Memory B cell (primary cell): ENCODE data around the gene FALEC.

ENCODE experiments used
- ATAC-seq: fragments of 150-1000 bp; cut with Tn5 transposase; 2 replicates; pipeline ENCODE4 v1.10.0; 2021; ENCODE audit warnings: low read depth, mild to moderate bottlenecking, moderate library complexity
- DNase-seq, 2 donors: peaks; one replicate each; pipeline ENCODE4 v3.0.0; 2022; ENCODE audit warnings: low spot score in 2 of 2
- H3K27ac Mint-ChIP-seq: one replicate; pipeline ENCODE4 v1.8.0; 2022; ENCODE audit warnings: mild to moderate bottlenecking, moderate library complexity, mixed read lengths
- H3K27me3 Mint-ChIP-seq: one replicate; pipeline ENCODE4 v1.8.0; 2022; ENCODE audit warnings: mixed read lengths
- H3K36me3 Mint-ChIP-seq: one replicate; pipeline ENCODE4 v1.8.0; 2022; ENCODE audit warnings: mild to moderate bottlenecking, mixed read lengths
- H3K4me1 Mint-ChIP-seq: one replicate; pipeline ENCODE4 v1.8.0; 2022; ENCODE audit warnings: mixed read lengths
- H3K4me3 Mint-ChIP-seq: one replicate; pipeline ENCODE4 v1.8.0; 2022; ENCODE audit warnings: mild to moderate bottlenecking, moderate library complexity, mixed read lengths
- H3K9me3 Mint-ChIP-seq: one replicate; pipeline ENCODE4 v1.8.0; 2022; ENCODE audit warnings: mixed read lengths

FALEC gene

GRCh38 chr1:150545486-150546032 lies 30.0 kb downstream of the FALEC start:
- H3K36me3 Mint-ChIP-seq = no peaks in the 10 kb centered on the region
- no peak overlapping the region for H3K27ac Mint-ChIP-seq

GRCh38 chr1:150546294-150546937 lies 30.9 kb downstream of the FALEC start:
- peaks cover 12% of the 10 kb centered on the region for H3K27me3 Mint-ChIP-seq
- ATAC-seq (no peak), DNase-seq (no peak)
- H3K27ac Mint-ChIP-seq = no peak overlapping the region
- no peak overlapping the region for H3K4me3 Mint-ChIP-seq
- no peaks in the 10 kb centered on the region for H3K9me3 Mint-ChIP-seq
- peaks cover 11% of the 10 kb centered on the region for H3K4me1 Mint-ChIP-seq
- no peaks in the 10 kb centered on the region for H3K36me3 Mint-ChIP-seq

More at GRCh38 chr1:150545486-150546032, 30.0 kb downstream of the FALEC start:
- peaks cover 12% of the 10 kb centered on the region for H3K27me3 Mint-ChIP-seq
- ATAC-seq = no peak
- no peaks in the 10 kb centered on the region for H3K9me3 Mint-ChIP-seq
- H3K4me3 Mint-ChIP-seq = no peak overlapping the region
- H3K4me1 Mint-ChIP-seq = peaks cover 8% of the 10 kb centered on the region
- DNase-seq = no peak

GRCh38 chr1:150548324-150548631 lies 32.7 kb downstream of the FALEC start:
- no peak overlapping the region for H3K27ac Mint-ChIP-seq
- peak overlapping the region; percentile 76 for H3K4me3 Mint-ChIP-seq
- ATAC-seq (no peak), DNase-seq (no peak)
- peaks cover 12% of the 10 kb centered on the region for H3K27me3 Mint-ChIP-seq
- H3K4me1 Mint-ChIP-seq = peaks cover 20% of the 10 kb centered on the region
- no peaks in the 10 kb centered on the region for H3K36me3 Mint-ChIP-seq
- H3K9me3 Mint-ChIP-seq = no peaks in the 10 kb centered on the region

- H3K27me3 Mint-ChIP-seq = peaks cover 9% of the 10 kb centered on the region
- no peak within 1 kb of the TSS for H3K27ac Mint-ChIP-seq
- peak in 1 of 2 donors; percentile 53 for DNase-seq
- peak within 1 kb of the TSS; percentile 84 for H3K4me3 Mint-ChIP-seq
- no peaks in the 10 kb centered on the region for H3K36me3 Mint-ChIP-seq
- peak; percentile 80 for ATAC-seq
- no peaks in the 10 kb centered on the region for H3K9me3 Mint-ChIP-seq
- peaks cover 20% of the 10 kb centered on the region for H3K4me1 Mint-ChIP-seq
Observed at GRCh38 chr1:150548632-150549495, 33.3 kb downstream of the FALEC start, which contains the start of gene ADAMTSL4. Gene ADAMTSL4 (plus strand): TSS chr1:150549408. CDS start chr1:150552289, 2,881 bp downstream.

- Mint-ChIP-seq H3K4me1 (peaks cover 20% of the 10 kb centered on the region), H3K27me3 (peaks cover 9% of the 10 kb centered on the region), H3K36me3 (no peaks in the 10 kb centered on the region), H3K9me3 (no peaks in the 10 kb centered on the region), H3K27ac (no peak overlapping the region), H3K4me3 (peak overlapping the region; percentile 84)
- DNase-seq (no peak), ATAC-seq (peak; percentile 5)
Observed at GRCh38 chr1:150549496-150550221, 34.1 kb downstream of the FALEC start.

GRCh38 chr1:150550222-150551050 lies 34.9 kb downstream of the FALEC start:
- Mint-ChIP-seq H3K27me3 (peaks cover 9% of the 10 kb centered on the region), H3K4me1 (peaks cover 20% of the 10 kb centered on the region)
- DNase-seq = no peak

GRCh38 chr1:150551051-150551783 lies 35.7 kb downstream of the FALEC start:
- ATAC-seq (no peak), DNase-seq (no peak)
- Mint-ChIP-seq H3K27me3 (peaks cover 9% of the 10 kb centered on the region), H3K36me3 (peaks cover 1% of the 10 kb centered on the region), H3K9me3 (no peaks in the 10 kb centered on the region), H3K4me1 (peaks cover 20% of the 10 kb centered on the region), H3K27ac (no peak overlapping the region), H3K4me3 (peak overlapping the region; percentile 11)

More at GRCh38 chr1:150550222-150551050, 34.9 kb downstream of the FALEC start:
- H3K27ac Mint-ChIP-seq = no peak overlapping the region
- H3K36me3 Mint-ChIP-seq = no peaks in the 10 kb centered on the region
- H3K4me3 Mint-ChIP-seq = peak overlapping the region; percentile 24
- H3K9me3 Mint-ChIP-seq = no peaks in the 10 kb centered on the region
- no peak for ATAC-seq

GRCh38 chr1:150551784-150552127 lies 36.2 kb downstream of the FALEC start:
- no peak for DNase-seq
- no peak overlapping the region for H3K27ac Mint-ChIP-seq
- H3K4me1 Mint-ChIP-seq = peaks cover 20% of the 10 kb centered on the region
- ATAC-seq = no peak
- peaks cover 7% of the 10 kb centered on the region for H3K27me3 Mint-ChIP-seq
- peaks cover 1% of the 10 kb centered on the region for H3K36me3 Mint-ChIP-seq
- no peaks in the 10 kb centered on the region for H3K9me3 Mint-ChIP-seq
- no peak overlapping the region for H3K4me3 Mint-ChIP-seq

GRCh38 chr1:150552128-150552910 lies 36.8 kb downstream of the FALEC start:
- peaks cover 1% of the 10 kb centered on the region for H3K36me3 Mint-ChIP-seq
- peak overlapping the region; percentile 34 for H3K4me3 Mint-ChIP-seq
- ATAC-seq (peak; percentile 40), DNase-seq (no peak)
- H3K9me3 Mint-ChIP-seq = no peaks in the 10 kb centered on the region
- H3K4me1 Mint-ChIP-seq = peaks cover 20% of the 10 kb centered on the region
- H3K27me3 Mint-ChIP-seq = peaks cover 6% of the 10 kb centered on the region
- no peak overlapping the region for H3K27ac Mint-ChIP-seq

- Mint-ChIP-seq H3K27me3 (peaks cover 6% of the 10 kb centered on the region), H3K36me3 (peaks cover 1% of the 10 kb centered on the region), H3K27ac (no peak overlapping the region), H3K4me1 (peaks cover 20% of the 10 kb centered on the region), H3K4me3 (no peak overlapping the region), H3K9me3 (no peaks in the 10 kb centered on the region)
- no peak for ATAC-seq
- no peak for DNase-seq
Observed at GRCh38 chr1:150552911-150553289, 37.3 kb downstream of the FALEC start.

- Mint-ChIP-seq H3K4me1 (peaks cover 18% of the 10 kb centered on the region), H3K27ac (no peak overlapping the region), H3K36me3 (peaks cover 1% of the 10 kb centered on the region), H3K27me3 (peaks cover 6% of the 10 kb centered on the region), H3K9me3 (no peaks in the 10 kb centered on the region), H3K4me3 (no peak overlapping the region)
- DNase-seq (no peak), ATAC-seq (no peak)
Observed at GRCh38 chr1:150553392-150554085, 38.0 kb downstream of the FALEC start.

- H3K4me1 Mint-ChIP-seq = peaks cover 18% of the 10 kb centered on the region
- no peak for DNase-seq
- H3K36me3 Mint-ChIP-seq = peaks cover 1% of the 10 kb centered on the region
- no peaks in the 10 kb centered on the region for H3K9me3 Mint-ChIP-seq
- peaks cover 6% of the 10 kb centered on the region for H3K27me3 Mint-ChIP-seq
- ATAC-seq = no peak
- no peak overlapping the region for H3K27ac Mint-ChIP-seq
- no peak overlapping the region for H3K4me3 Mint-ChIP-seq
Observed at GRCh38 chr1:150554086-150554452, 38.5 kb downstream of the FALEC start.
